A549 (cell line): ENCODE measurements around the gene TNFAIP8L1. TPM values are rescaled to one million over a fixed set of nuclear protein-coding genes. Genes with fewer than 3 reads are reported as not detected.

Experiments
- ATAC-seq, 2 experiments: fragments of 200-7000 bp in 1 of 2; fragments of >200 bp in 1 of 2; cut with Nextera tagmentation in 1 of 2; cut with Tn5 transposase in 1 of 2; 3 replicates each; pipeline versions ENCODE4 v1.8.0 to v1.9.1; 2018 to 2020; ENCODE audit warnings: mild to moderate bottlenecking in 1 of 2, moderate library complexity in 1 of 2
- CTCF ChIA-PET: fragments of 300-600 bp; sonication (Branson Sonifier 250); formaldehyde crosslinking; extraction: SDS; loops from one replicate; lab custom pipeline; 2021; ENCODE audit warnings: antibody characterized with exemption, inconsistent platforms; lab: Yijun Ruan, JAX
- POLR2A ChIA-PET: fragments of 350-600 bp; formaldehyde crosslinking; extraction: SDS; loops from one replicate; lab custom pipeline; 2021; ENCODE audit warnings: antibody characterized with exemption, inconsistent platforms; lab: Yijun Ruan, JAX
- DNase-seq, 2 experiments: peaks; one replicate each; pipeline versions ENCODE4 v3.0.0 to v3.0.0-alpha.2; 2011 to 2016; ENCODE audit warnings: low read depth in 1 of 2, low spot score in 1 of 2
- FAIRE-seq: peaks from 2 replicates; lab custom pipeline; 2011; peaks lifted over from hg19 to GRCh38; lab: Jason Lieb, UNC
- H3K27ac ChIP-seq, 2 experiments: fragments of >200 bp; sonication (Bioruptor Twin); formaldehyde crosslinking; 3 replicates each; pipeline ENCODE4 v1.5.1; 2016 to 2017
- H3K4me1 ChIP-seq: fragments of >200 bp; sonication (Bioruptor Twin); formaldehyde crosslinking; 3 replicates; pipeline ENCODE4 v1.6.1; 2016
- H3K4me2 ChIP-seq: fragments of >200 bp; sonication (Bioruptor Twin); formaldehyde crosslinking; 3 replicates; pipeline ENCODE4 v1.6.1; 2016
- H3K4me3 ChIP-seq: fragments of >200 bp; sonication (Bioruptor Twin); formaldehyde crosslinking; 3 replicates; pipeline ENCODE4 v1.5.1; 2016
- H3K9me3 ChIP-seq: fragments of >200 bp; sonication (Bioruptor Twin); formaldehyde crosslinking; 3 replicates; pipeline ENCODE4 v1.6.1; 2016
- ATOH8 ChIP-seq: fragments of 250-450 bp; sonication (Bioruptor Pico); IDR thresholded peaks from 2 replicates; pipeline ENCODE4 v1.5.0; 2020; ENCODE audit warnings: low read depth, mild to moderate bottlenecking, moderate library complexity
- CBX2 ChIP-seq: fragments of 200-600 bp; sonication (generic); IDR thresholded peaks from 2 replicates; pipeline ENCODE4 v1.6.1; 2016; ENCODE audit warnings: low read depth, mild to moderate bottlenecking, borderline replicate concordance
- CBX8 ChIP-seq: fragments of 200-600 bp; sonication (generic); IDR thresholded peaks from 2 replicates; pipeline ENCODE4 v1.6.1; 2016
- CHD2 ChIP-seq: fragments of 150-350 bp; IDR thresholded peaks from 2 replicates; pipeline ENCODE4 v1.6.1; 2014; ENCODE audit warnings: low read length; ENCODE audit not compliant: partially characterized antibody
- CHD4 ChIP-seq: fragments of 200-600 bp; sonication (generic); IDR thresholded peaks from 2 replicates; pipeline ENCODE4 v1.6.1; 2016; ENCODE audit warnings: antibody characterized with exemption, mild to moderate bottlenecking, borderline replicate concordance
- EHF ChIP-seq: fragments of 250-450 bp; sonication (Bioruptor Pico); IDR thresholded peaks from 2 replicates; pipeline ENCODE4 v1.5.0; 2020; ENCODE audit warnings: mild to moderate bottlenecking
- EP300 ChIP-seq, 2 experiments: fragments of >200 bp; sonication (Bioruptor Twin); formaldehyde crosslinking; IDR thresholded peaks; 2 replicates in 1 of 2; 3 replicates in 1 of 2; pipeline ENCODE4 v1.6.1; 2016 to 2017
- FOSL2 ChIP-seq, 2 experiments: fragments of 450-650 bp in 1 of 2; fragments of >200 bp in 1 of 2; sonication (Bioruptor Twin) in 1 of 2; formaldehyde crosslinking; IDR thresholded peaks; 2 replicates each; pipeline versions ENCODE4 v1.5.0 to v1.6.1; 2016 to 2020; ENCODE audit warnings: mild to moderate bottlenecking in 1 of 2, moderate library complexity in 1 of 2
- HOXB5 ChIP-seq: fragments of 250-450 bp; sonication (Bioruptor Pico); IDR thresholded peaks from 2 replicates; pipeline ENCODE4 v1.5.0; 2020; ENCODE audit warnings: mild to moderate bottlenecking, moderate library complexity
- JUN ChIP-seq, 2 experiments: fragments of >200 bp; sonication (Bioruptor Twin); formaldehyde crosslinking; IDR thresholded peaks; 2 replicates in 1 of 2; 3 replicates in 1 of 2; pipeline ENCODE4 v1.6.1; 2016 to 2017
- MAFK ChIP-seq: fragments of 450-650 bp; IDR thresholded peaks from 2 replicates; pipeline ENCODE4 v1.6.1; 2014; ENCODE audit not compliant: partially characterized antibody
- MAZ ChIP-seq: fragments of 150-350 bp; IDR thresholded peaks from 2 replicates; pipeline ENCODE4 v1.6.1; 2014; ENCODE audit warnings: antibody characterized with exemption, low read depth, low read length, borderline replicate concordance
- PHF8 ChIP-seq: fragments of 200-600 bp; sonication (generic); IDR thresholded peaks from 2 replicates; pipeline ENCODE4 v1.6.1; 2016; ENCODE audit warnings: low read depth, mild to moderate bottlenecking, antibody characterized with exemption, moderate library complexity, borderline replicate concordance
- POLR2AphosphoS2 ChIP-seq: conservative IDR thresholded peaks from 2 replicates; pipeline ENCODE4 v1.6.1; 2012; ENCODE audit warnings: low read length, improper control_type of control experiment, inconsistent platforms
- RAD21 ChIP-seq, 2 experiments: fragments of >200 bp in 1 of 2; sonication (Bioruptor Twin) in 1 of 2; formaldehyde crosslinking in 1 of 2; IDR thresholded peaks in 1 of 2; conservative IDR thresholded peaks in 1 of 2; 2 replicates in 1 of 2; 3 replicates in 1 of 2; pipeline ENCODE4 v1.6.1; 2012 to 2018; ENCODE audit warnings: inconsistent platforms in 1 of 2
- RNF2 ChIP-seq: fragments of 200-600 bp; sonication (generic); IDR thresholded peaks from 2 replicates; pipeline ENCODE4 v1.6.1; 2016; ENCODE audit warnings: low read depth, mild to moderate bottlenecking, antibody characterized with exemption, moderate library complexity, borderline replicate concordance
- ZFP36 ChIP-seq: fragments of 450-650 bp; IDR thresholded peaks from 2 replicates; pipeline ENCODE4 v1.6.1; 2014; ENCODE audit warnings: borderline replicate concordance; ENCODE audit not compliant: partially characterized antibody
- WGBS: methylation state at CpG from one replicate; pipeline ENCODE4 v1.1.6; 2017; ENCODE audit errors: missing lambda C conversion rate; 5-methylcytosine and 5-hydroxymethylcytosine counted together
- polyA plus RNA-seq, 4 experiments: library from polyadenylated mRNA; depleted of rRNA in 3 of 4; stranded (reverse); fragments of >200 nt; fragmentation: RNase III in 1 of 4; extraction: RNeasy Plus Mini Kit Qiagen cat#74134 plus additional on column Dnase treatment in 1 of 4; gene quantifications; 2 replicates in 3 of 4; 3 replicates in 1 of 4; pipeline ENCODE4 v1.2.3, GENCODE V29; 2011 to 2017
- TF ChIP-seq, protein P1 (sequence below): IDR thresholded peaks from 2 replicates; pipeline ENCODE4 v1.6.1; 2012; ENCODE audit warnings: low read depth, borderline replicate concordance
- TF ChIP-seq, protein P2 (sequence below): fragments of >200 bp; sonication (Bioruptor Twin); formaldehyde crosslinking; IDR thresholded peaks from 3 replicates; pipeline ENCODE4 v1.5.1; 2016
- TF ChIP-seq, protein P3 (sequence below): fragments of 150-350 bp; IDR thresholded peaks from 2 replicates; pipeline ENCODE4 v1.6.1; 2014; ENCODE audit warnings: low read depth, mild to moderate bottlenecking, low read length

TNFAIP8L1 gene
- polyA plus RNA-seq, 2 of the 4 experiments (the other 2 are of a cell fraction), result 3.2 to 5.9 TPM

DNA sequence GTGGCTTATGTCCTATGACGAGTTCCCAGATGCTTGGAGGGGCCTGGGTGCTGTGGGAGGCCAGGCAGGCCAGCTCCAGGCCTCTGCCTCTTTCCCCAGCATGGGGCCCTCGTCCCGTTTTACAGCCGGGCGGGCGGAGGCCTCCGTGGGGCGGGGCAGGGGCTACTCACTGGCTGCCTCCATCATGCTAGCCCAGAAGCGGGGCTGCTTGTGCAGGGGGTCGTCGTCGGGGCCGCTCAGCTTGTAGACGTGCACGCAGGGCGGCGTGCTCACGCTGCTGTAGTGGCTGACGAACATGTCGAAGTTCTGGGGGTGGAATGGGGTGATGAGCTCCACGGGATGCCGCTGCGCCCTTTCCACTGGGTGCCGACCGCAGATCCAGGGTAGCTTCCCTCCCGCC lies 49.3 kb downstream of the TNFAIP8L1 start:
- DNase-seq (no peak), ATAC-seq (no peak), FAIRE-seq (no peak)
- Histone ChIP-seq H3K4me2 (no peak overlapping the region), H3K4me1 (peaks cover 3% of the 10 kb centered on the region), H3K27ac (no peak overlapping the region), H3K4me3 (no peak overlapping the region), H3K9me3 (no peaks in the 10 kb centered on the region)
- TF ChIP-seq RAD21 (conservative IDR thresholded peaks at IDR 0.05 in 1 of 2, IDR thresholded peaks at IDR 0.05 in 1 of 2), result no peak
- no peak for TF ChIP-seq ZFP36
- TF ChIP-seq, protein P1, sequence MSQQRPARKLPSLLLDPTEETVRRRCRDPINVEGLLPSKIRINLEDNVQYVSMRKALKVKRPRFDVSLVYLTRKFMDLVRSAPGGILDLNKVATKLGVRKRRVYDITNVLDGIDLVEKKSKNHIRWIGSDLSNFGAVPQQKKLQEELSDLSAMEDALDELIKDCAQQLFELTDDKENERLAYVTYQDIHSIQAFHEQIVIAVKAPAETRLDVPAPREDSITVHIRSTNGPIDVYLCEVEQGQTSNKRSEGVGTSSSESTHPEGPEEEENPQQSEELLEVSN, result no peak
- TF ChIP-seq MAFK, result no peak
- CTCF ChIA-PET, result interaction anchor here (1.1 to 1.9 kb wide), 5 partner anchors 11 to 33 kb away, joined by 3 to 10 read pairs (median 3); no protein-coding TSS in a partner anchor
- 96% methylated on average over 14 of the region's 26 CpGs for WGBS
- POLR2A ChIA-PET, result no interaction called here

GRCh38 chr19:4689403-4689802 lies 50.1 kb downstream of the TNFAIP8L1 start:
- peaks cover 11% of the 10 kb centered on the region for H3K4me1 ChIP-seq
- no peaks in the 10 kb centered on the region for H3K9me3 ChIP-seq
- POLR2A ChIA-PET, result no interaction called here
- WGBS, result 94% methylated on average over 12 of the region's 19 CpGs
- FAIRE-seq (no peak), DNase-seq (no peak), ATAC-seq (no peak)
- no peak overlapping the region for H3K4me3 ChIP-seq
- CTCF ChIA-PET, result interaction anchor here (0.9 to 1.5 kb wide), 5 partner anchors 12 to 102 kb away, joined by 3 to 5 read pairs (median 3); partner anchors contain the start of gene FEM1A
- H3K27ac ChIP-seq, result no peak overlapping the region
- TF ChIP-seq FOSL2 (IDR thresholded peaks at IDR 0.05) (no peak), FOSL2 (CRISPR knock-in tag; IDR thresholded peaks at IDR 0.05) (no peak), CHD4 (no peak), HOXB5 (CRISPR knock-in tag) (no peak), ATOH8 (CRISPR knock-in tag) (no peak), RAD21 (conservative IDR thresholded peaks at IDR 0.05 in 1 of 2, IDR thresholded peaks at IDR 0.05 in 1 of 2) (no peak)
- H3K4me2 ChIP-seq, result no peak overlapping the region

DNA sequence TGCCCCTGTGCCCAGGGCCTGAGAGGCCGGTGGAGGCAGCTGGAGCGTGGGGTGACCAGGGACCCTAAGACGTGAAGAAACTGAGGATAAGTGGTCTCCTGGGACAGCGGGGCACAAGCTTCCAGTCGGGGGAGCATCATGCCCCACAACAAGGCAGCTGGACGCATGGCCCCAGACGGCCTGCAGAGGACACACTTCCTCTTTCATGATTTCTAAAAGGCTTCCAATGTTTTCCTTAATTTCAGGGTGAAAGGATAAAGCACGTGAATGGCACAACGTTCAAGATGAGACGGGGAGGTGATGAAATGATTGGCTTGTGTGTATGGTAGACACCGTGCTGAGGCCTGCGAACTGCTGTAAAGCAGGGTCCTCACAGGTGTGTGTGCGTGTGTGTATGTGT lies 51.0 kb downstream of the TNFAIP8L1 start:
- no peak for ATAC-seq

GRCh38 chr19:4691373-4691772 lies 52.1 kb downstream of the TNFAIP8L1 start:
- no peak for ATAC-seq
- ChIA-PET CTCF (interaction anchor here (0.6 to 0.7 kb wide), 2 partner anchors 30 to 33 kb away, joined by 3 to 4 read pairs; no protein-coding TSS in a partner anchor), POLR2A (no interaction called here)
- FAIRE-seq, result no peak
- no peak for DNase-seq
- no peak overlapping the region for H3K4me2 ChIP-seq
- WGBS, result 89% methylated on average over 9 of the region's 9 CpGs
- no peaks in the 10 kb centered on the region for H3K9me3 ChIP-seq
- peaks cover 23% of the 10 kb centered on the region for H3K4me1 ChIP-seq
- no peak for TF ChIP-seq JUN (IDR thresholded peaks at IDR 0.05)
- no peak for TF ChIP-seq PHF8
- TF ChIP-seq, protein P2, sequence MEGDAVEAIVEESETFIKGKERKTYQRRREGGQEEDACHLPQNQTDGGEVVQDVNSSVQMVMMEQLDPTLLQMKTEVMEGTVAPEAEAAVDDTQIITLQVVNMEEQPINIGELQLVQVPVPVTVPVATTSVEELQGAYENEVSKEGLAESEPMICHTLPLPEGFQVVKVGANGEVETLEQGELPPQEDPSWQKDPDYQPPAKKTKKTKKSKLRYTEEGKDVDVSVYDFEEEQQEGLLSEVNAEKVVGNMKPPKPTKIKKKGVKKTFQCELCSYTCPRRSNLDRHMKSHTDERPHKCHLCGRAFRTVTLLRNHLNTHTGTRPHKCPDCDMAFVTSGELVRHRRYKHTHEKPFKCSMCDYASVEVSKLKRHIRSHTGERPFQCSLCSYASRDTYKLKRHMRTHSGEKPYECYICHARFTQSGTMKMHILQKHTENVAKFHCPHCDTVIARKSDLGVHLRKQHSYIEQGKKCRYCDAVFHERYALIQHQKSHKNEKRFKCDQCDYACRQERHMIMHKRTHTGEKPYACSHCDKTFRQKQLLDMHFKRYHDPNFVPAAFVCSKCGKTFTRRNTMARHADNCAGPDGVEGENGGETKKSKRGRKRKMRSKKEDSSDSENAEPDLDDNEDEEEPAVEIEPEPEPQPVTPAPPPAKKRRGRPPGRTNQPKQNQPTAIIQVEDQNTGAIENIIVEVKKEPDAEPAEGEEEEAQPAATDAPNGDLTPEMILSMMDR, result no peak
- no peak for TF ChIP-seq CHD2
- no peak for TF ChIP-seq POLR2AphosphoS2
- TF ChIP-seq FOSL2 (IDR thresholded peaks at IDR 0.05), result no peak
- TF ChIP-seq FOSL2 (CRISPR knock-in tag; IDR thresholded peaks at IDR 0.05), result no peak
- no peak for TF ChIP-seq MAZ
- TF ChIP-seq EP300 (IDR thresholded peaks at IDR 0.05), result no peak
- no peak overlapping the region for H3K4me3 ChIP-seq
- H3K27ac ChIP-seq, result no peak overlapping the region

More for the DNA sequence above, 51.0 kb downstream of the TNFAIP8L1 start:
- H3K4me3 ChIP-seq, result no peak overlapping the region
- ChIA-PET CTCF (interaction anchor here (1.5 kb wide), 1 partner anchor 13 kb away, joined by 5 read pairs; no protein-coding TSS in a partner anchor), POLR2A (no interaction called here)
- DNase-seq, result no peak
- 90% methylated on average over 13 of the region's 13 CpGs for WGBS
- FAIRE-seq, result no peak
- TF ChIP-seq EHF (CRISPR knock-in tag), result no peak
- TF ChIP-seq CBX2, result no peak
- TF ChIP-seq CBX8, result no peak
- TF ChIP-seq, protein P3, sequence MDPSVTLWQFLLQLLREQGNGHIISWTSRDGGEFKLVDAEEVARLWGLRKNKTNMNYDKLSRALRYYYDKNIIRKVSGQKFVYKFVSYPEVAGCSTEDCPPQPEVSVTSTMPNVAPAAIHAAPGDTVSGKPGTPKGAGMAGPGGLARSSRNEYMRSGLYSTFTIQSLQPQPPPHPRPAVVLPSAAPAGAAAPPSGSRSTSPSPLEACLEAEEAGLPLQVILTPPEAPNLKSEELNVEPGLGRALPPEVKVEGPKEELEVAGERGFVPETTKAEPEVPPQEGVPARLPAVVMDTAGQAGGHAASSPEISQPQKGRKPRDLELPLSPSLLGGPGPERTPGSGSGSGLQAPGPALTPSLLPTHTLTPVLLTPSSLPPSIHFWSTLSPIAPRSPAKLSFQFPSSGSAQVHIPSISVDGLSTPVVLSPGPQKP, result no peak
- no peak for TF ChIP-seq RNF2
- no peaks in the 10 kb centered on the region for H3K9me3 ChIP-seq
- H3K27ac ChIP-seq, result no peak overlapping the region
- no peak overlapping the region for H3K4me2 ChIP-seq
- peaks cover 19% of the 10 kb centered on the region for H3K4me1 ChIP-seq
